Caco-2 (cell line): ENCODE data around the gene SNRNP25. TPM values are rescaled to one million over a fixed set of nuclear protein-coding genes. Genes with fewer than 3 reads are reported as not detected.
"Not testable (repeated sequence)": the region's sequence is repeated elsewhere in the genome, so short reads cannot be mapped to it uniquely, and the experiment has no call there.

Experiments used
- BruUV-seq: library from RNA; stranded (reverse); fragments of 400-500 nt; replicated peaks from 2 replicates; lab custom pipeline; 2021; lab: Mats Ljungman, UMichigan
- CTCF ChIA-PET: fragments of 300-600 bp; sonication (Branson Sonifier 250); formaldehyde crosslinking; loops from one replicate; lab custom pipeline; 2022; ENCODE audit warnings: antibody characterized with exemption; lab: Charles Lee
- POLR2A ChIA-PET: fragments of 300-600 bp; sonication (Branson Sonifier 250); formaldehyde crosslinking; loops from one replicate; lab custom pipeline; 2022; ENCODE audit warnings: antibody characterized with exemption; lab: Charles Lee
- DNase-seq, 2 experiments: peaks; one replicate each; pipeline versions ENCODE4 v3.0.0 to v3.0.0-alpha.2; 2020 to 2022
- H3K27me3 ChIP-seq: replicated peaks from 2 replicates; pipeline ENCODE4 v1.6.0; 2011; ENCODE audit warnings: low read length; ENCODE audit not compliant: control insufficient read depth, insufficient read depth
- H3K36me3 ChIP-seq: 2 replicates; pipeline ENCODE4 v1.5.1; 2011; ENCODE audit warnings: low read length; ENCODE audit not compliant: control insufficient read depth, insufficient read depth
- H3K4me1 ChIP-seq: fragments of 250-450 bp; sonication (Bioruptor Pico); 2 replicates; pipeline ENCODE4 v1.5.1; 2020; ENCODE audit warnings: mild to moderate bottlenecking
- H3K4me3 ChIP-seq: 2 replicates; pipeline ENCODE4 v1.5.1; 2011; ENCODE audit warnings: low read depth, mild to moderate bottlenecking, control low read depth, low read length
- H3K9me3 ChIP-seq: fragments of 250-450 bp; sonication (Bioruptor Pico); 2 replicates; pipeline ENCODE4 v1.5.1; 2020; ENCODE audit warnings: mild to moderate bottlenecking, moderate library complexity
- H3K27ac Mint-ChIP-seq: one replicate; pipeline ENCODE4 v1.8.0; 2022; ENCODE audit warnings: mixed read lengths; ENCODE audit not compliant: unreplicated experiment
- H3K27me3 Mint-ChIP-seq: one replicate; pipeline ENCODE4 v1.8.0; 2022; ENCODE audit warnings: mixed read lengths; ENCODE audit not compliant: insufficient read depth, unreplicated experiment
- H3K36me3 Mint-ChIP-seq: one replicate; pipeline ENCODE4 v1.8.0; 2022; ENCODE audit warnings: mild to moderate bottlenecking, mixed read lengths; ENCODE audit not compliant: insufficient read depth, unreplicated experiment
- H3K4me1 Mint-ChIP-seq: one replicate; pipeline ENCODE4 v1.8.0; 2022; ENCODE audit warnings: low read depth, mixed read lengths; ENCODE audit not compliant: unreplicated experiment
- H3K4me3 Mint-ChIP-seq: one replicate; pipeline ENCODE4 v1.8.0; 2022; ENCODE audit warnings: mild to moderate bottlenecking, moderate library complexity, mixed read lengths; ENCODE audit not compliant: unreplicated experiment
- H3K9me3 Mint-ChIP-seq: one replicate; pipeline ENCODE4 v1.8.0; 2022; ENCODE audit warnings: mixed read lengths; ENCODE audit not compliant: unreplicated experiment
- intact Hi-C: fragments of 100-400 bp; cut with micrococcal nuclease; formaldehyde crosslinking; loops from one replicate; pipeline ENCODE4 v1.10.0; 2022; ENCODE audit not compliant: unreplicated experiment
- total RNA-seq: library from RNA; stranded (reverse); gene quantifications from 2 replicates; pipeline ENCODE4 v1.2.3, GENCODE V29; 2022
- TF ChIP-seq, protein P1 (sequence below), 2 experiments: fragments of 200-600 bp in 1 of 2; IDR thresholded peaks; 1 replicate in 1 of 2; 2 replicates in 1 of 2; pipeline versions ENCODE4 v1.5.1 to v1.8.0; 2011 to 2022; ENCODE audit warnings: antibody characterized with exemption in 1 of 2, control low read depth in 1 of 2, inconsistent platforms in 1 of 2, low read depth in 1 of 2, low read length in 1 of 2, mild to moderate bottlenecking in 1 of 2, moderate library complexity in 1 of 2; ENCODE audit not compliant: insufficient read depth in 1 of 2, severe bottlenecking in 1 of 2, unreplicated experiment in 1 of 2

Gene SNRNP25
- total RNA-seq, 1 experiment from 2014 or later = 57.1 TPM

DNA sequence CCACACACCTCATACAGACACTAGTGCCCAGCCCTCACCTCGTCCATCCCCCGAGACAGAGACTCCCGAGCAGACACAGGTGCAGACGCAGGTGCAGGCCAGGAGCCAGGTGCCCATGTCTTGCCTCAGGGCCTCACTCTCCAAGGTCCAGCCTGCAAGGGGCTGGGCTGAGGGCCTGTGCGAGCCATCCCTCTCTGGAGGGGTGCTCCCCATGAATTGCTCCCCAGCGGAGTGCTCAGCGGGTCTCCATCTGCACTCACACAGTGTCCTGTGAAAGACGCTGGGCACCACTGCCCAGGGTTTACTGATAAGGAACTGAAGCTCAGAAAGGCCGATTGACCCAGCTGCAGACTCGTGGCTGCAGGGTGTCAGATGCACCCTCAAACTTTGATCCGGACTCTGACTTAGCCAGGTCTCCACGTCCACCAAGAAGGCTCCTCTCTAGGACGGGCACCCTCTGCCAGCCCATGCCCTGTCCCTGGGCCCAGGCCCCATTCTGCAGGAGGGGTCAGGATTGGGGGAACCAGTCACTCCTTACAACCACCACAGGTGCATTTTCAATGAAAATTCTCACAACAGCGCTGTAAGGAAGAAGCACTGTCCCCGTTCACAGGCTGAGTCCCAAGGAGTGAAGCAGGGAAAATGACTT, 17.2 kb upstream of the SNRNP25 start:
- DNase-seq = no peak
- Histone ChIP-seq H3K4me1 (no peaks in the 10 kb centered on the region), H3K27me3 (no peaks in the 10 kb centered on the region), H3K9me3 (no peaks in the 10 kb centered on the region), H3K36me3 (no peaks in the 10 kb centered on the region), H3K4me3 (no peak overlapping the region)
- POLR2A ChIA-PET = no interaction called here
- CTCF ChIA-PET = no interaction called here
- no peaks in the 10 kb centered on the region for H3K4me1 Mint-ChIP-seq
- intact Hi-C loops = no loop called here
- no peak overlapping the region for H3K27ac Mint-ChIP-seq
- H3K36me3 Mint-ChIP-seq = peaks cover 28% of the 10 kb centered on the region
- no peaks in the 10 kb centered on the region for H3K9me3 Mint-ChIP-seq
- H3K27me3 Mint-ChIP-seq = no peaks in the 10 kb centered on the region
- no peak overlapping the region for H3K4me3 Mint-ChIP-seq
- BruUV-seq = no TSS peak
- TF ChIP-seq, protein P1, sequence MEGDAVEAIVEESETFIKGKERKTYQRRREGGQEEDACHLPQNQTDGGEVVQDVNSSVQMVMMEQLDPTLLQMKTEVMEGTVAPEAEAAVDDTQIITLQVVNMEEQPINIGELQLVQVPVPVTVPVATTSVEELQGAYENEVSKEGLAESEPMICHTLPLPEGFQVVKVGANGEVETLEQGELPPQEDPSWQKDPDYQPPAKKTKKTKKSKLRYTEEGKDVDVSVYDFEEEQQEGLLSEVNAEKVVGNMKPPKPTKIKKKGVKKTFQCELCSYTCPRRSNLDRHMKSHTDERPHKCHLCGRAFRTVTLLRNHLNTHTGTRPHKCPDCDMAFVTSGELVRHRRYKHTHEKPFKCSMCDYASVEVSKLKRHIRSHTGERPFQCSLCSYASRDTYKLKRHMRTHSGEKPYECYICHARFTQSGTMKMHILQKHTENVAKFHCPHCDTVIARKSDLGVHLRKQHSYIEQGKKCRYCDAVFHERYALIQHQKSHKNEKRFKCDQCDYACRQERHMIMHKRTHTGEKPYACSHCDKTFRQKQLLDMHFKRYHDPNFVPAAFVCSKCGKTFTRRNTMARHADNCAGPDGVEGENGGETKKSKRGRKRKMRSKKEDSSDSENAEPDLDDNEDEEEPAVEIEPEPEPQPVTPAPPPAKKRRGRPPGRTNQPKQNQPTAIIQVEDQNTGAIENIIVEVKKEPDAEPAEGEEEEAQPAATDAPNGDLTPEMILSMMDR (IDR thresholded peaks at IDR 0.05; ENCODE audit: insufficient read depth in 1 of 2, low read depth in 1 of 2, low read length in 1 of 2, severe bottlenecking in 1 of 2, unreplicated experiment in 1 of 2) = no peak

DNA sequence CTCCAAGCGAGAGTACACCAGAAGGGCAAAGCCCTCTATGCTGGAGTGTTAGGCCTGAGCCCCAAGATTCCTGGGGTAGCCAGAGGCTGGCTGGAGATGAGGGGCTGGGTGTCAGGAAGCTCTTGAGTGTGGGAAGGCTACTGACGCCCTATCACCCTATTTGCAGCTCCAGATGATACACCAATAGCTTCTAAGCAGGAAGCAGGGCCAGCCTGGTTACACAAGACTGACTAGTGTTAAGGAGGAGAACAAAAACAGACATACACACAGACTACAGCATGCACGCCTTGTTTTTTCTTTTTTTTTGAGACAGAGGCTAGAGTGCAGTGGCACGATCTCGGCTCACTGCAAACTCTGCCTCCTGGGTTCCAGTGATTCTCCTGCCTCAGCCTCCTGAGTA, 16.1 kb upstream of the SNRNP25 start:
- H3K9me3 ChIP-seq = no peaks in the 10 kb centered on the region
- TF ChIP-seq, protein P1 (IDR thresholded peaks at IDR 0.05; ENCODE audit: insufficient read depth in 1 of 2, low read depth in 1 of 2, low read length in 1 of 2, severe bottlenecking in 1 of 2, unreplicated experiment in 1 of 2) = no peak
- intact Hi-C loops = no loop called here
- no TSS peak for BruUV-seq
- H3K4me3 ChIP-seq = no peak overlapping the region
- Mint-ChIP-seq H3K9me3 (peaks cover 9% of the 10 kb centered on the region), H3K36me3 (peaks cover 38% of the 10 kb centered on the region), H3K4me1 (no peaks in the 10 kb centered on the region), H3K27ac (no peak overlapping the region), H3K4me3 (no peak overlapping the region), H3K27me3 (no peaks in the 10 kb centered on the region)
- H3K4me1 ChIP-seq = no peaks in the 10 kb centered on the region
- POLR2A ChIA-PET = no interaction called here
- DNase-seq = no peak
- no peaks in the 10 kb centered on the region for H3K36me3 ChIP-seq
- no peaks in the 10 kb centered on the region for H3K27me3 ChIP-seq
- CTCF ChIA-PET = no interaction called here

DNA sequence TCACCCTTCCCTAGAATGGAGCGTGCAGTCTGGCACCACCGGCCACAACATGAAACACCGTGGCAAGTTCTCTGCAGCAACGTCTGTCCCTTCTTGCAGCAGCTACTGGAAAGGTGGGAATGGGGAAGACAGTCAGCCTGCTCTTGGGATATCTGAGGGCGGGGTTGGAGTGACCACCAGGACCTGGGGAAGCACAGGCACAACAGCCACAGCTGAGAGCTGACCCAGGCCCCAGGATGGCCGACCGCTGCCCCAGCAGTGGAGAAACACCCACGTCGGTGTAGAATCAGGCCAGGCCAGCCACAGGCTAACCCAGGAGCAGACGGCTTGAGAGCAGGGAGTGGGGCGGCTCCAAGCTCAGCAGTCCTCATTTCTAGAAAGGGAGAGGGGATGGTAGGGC, 15.4 kb upstream of the SNRNP25 start:
- CTCF ChIA-PET, H3K27ac Mint-ChIP-seq, H3K4me1 Mint-ChIP-seq, H3K27me3 Mint-ChIP-seq, H3K9me3 ChIP-seq, H3K4me1 ChIP-seq, H3K27me3 ChIP-seq, H3K4me3 Mint-ChIP-seq, intact Hi-C loops, H3K36me3 ChIP-seq, H3K4me3 ChIP-seq, DNase-seq, POLR2A ChIA-PET, BruUV-seq: not testable (repeated sequence)
- H3K9me3 Mint-ChIP-seq = peaks cover 14% of the 10 kb centered on the region
- peaks cover 45% of the 10 kb centered on the region for H3K36me3 Mint-ChIP-seq
